Stimulated activated naive B cell treated with anti-CD40 and anti-IgM and Interleukin-4, amounts not matched to agents 10 μg/mL and 1 μg/mL and 100 μg/mL, for 72 hours (primary cell): Measurements from ENCODE around the gene FBXW4.

Experiments used
- ATAC-seq, 2 donors: fragments of 150-1000 bp; cut with Tn5 transposase; replicated peaks; 2 replicates each; pipeline ENCODE4 v1.10.0; 2021; ENCODE audit warnings: moderate library complexity in 1 of 2
- DNase-seq: peaks from one replicate; pipeline ENCODE4 v3.0.0; 2021
- H3K27ac Mint-ChIP-seq: one replicate; pipeline ENCODE4 v1.8.0; 2022; ENCODE audit warnings: mild to moderate bottlenecking, mixed read lengths
- H3K27me3 Mint-ChIP-seq, 2 donors: one replicate each; pipeline ENCODE4 v1.8.0; 2022; ENCODE audit warnings: mixed read lengths in 2 of 2
- H3K36me3 Mint-ChIP-seq, 2 donors: one replicate each; pipeline ENCODE4 v1.8.0; 2022; ENCODE audit warnings: mixed read lengths in 2 of 2, mild to moderate bottlenecking in 1 of 2
- H3K4me1 Mint-ChIP-seq, 2 donors: one replicate each; pipeline ENCODE4 v1.8.0; 2022; ENCODE audit warnings: mixed read lengths in 2 of 2, mild to moderate bottlenecking in 1 of 2
- H3K4me3 Mint-ChIP-seq, 2 donors: one replicate each; pipeline ENCODE4 v1.8.0; 2022; ENCODE audit warnings: mild to moderate bottlenecking in 2 of 2, mixed read lengths in 2 of 2, moderate library complexity in 1 of 2
- H3K9me3 Mint-ChIP-seq, 2 donors: one replicate each; pipeline ENCODE4 v1.8.0; 2022; ENCODE audit warnings: mixed read lengths in 2 of 2, mild to moderate bottlenecking in 1 of 2

The FBXW4 gene

GRCh38 chr10:101712997-101713396 lies 18.0 kb upstream of the FBXW4 start:
- no peak overlapping the region for H3K4me3 Mint-ChIP-seq
- DNase-seq (no peak), ATAC-seq (no peak)
- H3K9me3 Mint-ChIP-seq = no peaks in the 10 kb centered on the region
- no peaks in the 10 kb centered on the region for H3K36me3 Mint-ChIP-seq
- H3K27ac Mint-ChIP-seq = no peak overlapping the region
- peaks cover 0 to 5% of the 10 kb centered on the region in 2 donors for H3K4me1 Mint-ChIP-seq
- peaks cover 10 to 33% of the 10 kb centered on the region in 2 donors for H3K27me3 Mint-ChIP-seq

GRCh38 chr10:101710793-101711192 lies 15.8 kb upstream of the FBXW4 start:
- no peak for DNase-seq
- Mint-ChIP-seq H3K4me3 (no peak overlapping the region), H3K4me1 (peaks cover 0 to 4% of the 10 kb centered on the region in 2 donors), H3K27ac (no peak overlapping the region), H3K9me3 (no peaks in the 10 kb centered on the region), H3K36me3 (no peaks in the 10 kb centered on the region), H3K27me3 (peaks cover 10 to 53% of the 10 kb centered on the region in 2 donors)
- no peak for ATAC-seq

GRCh38 chr10:101710059-101710695 lies 15.2 kb upstream of the FBXW4 start:
- no peaks in the 10 kb centered on the region for H3K36me3 Mint-ChIP-seq
- H3K4me1 Mint-ChIP-seq = peaks cover 0 to 4% of the 10 kb centered on the region in 2 donors
- H3K9me3 Mint-ChIP-seq = no peaks in the 10 kb centered on the region
- H3K4me3 Mint-ChIP-seq = no peak overlapping the region
- DNase-seq = no peak
- H3K27ac Mint-ChIP-seq = no peak overlapping the region
- peaks cover 10 to 48% of the 10 kb centered on the region in 2 donors for H3K27me3 Mint-ChIP-seq
- no peak for ATAC-seq

- no peaks in the 10 kb centered on the region for H3K36me3 Mint-ChIP-seq
- ATAC-seq (no peak), DNase-seq (no peak)
- no peak overlapping the region for H3K4me3 Mint-ChIP-seq
- peaks cover 3 to 5% of the 10 kb centered on the region in 2 donors for H3K4me1 Mint-ChIP-seq
- no peaks in the 10 kb centered on the region for H3K9me3 Mint-ChIP-seq
- H3K27me3 Mint-ChIP-seq = peaks cover 12 to 48% of the 10 kb centered on the region in 2 donors
- no peak overlapping the region for H3K27ac Mint-ChIP-seq
Observed at GRCh38 chr10:101709359-101710058, 14.5 kb upstream of the FBXW4 start.

- no peaks in the 10 kb centered on the region for H3K36me3 Mint-ChIP-seq
- H3K27ac Mint-ChIP-seq = no peak overlapping the region
- H3K4me1 Mint-ChIP-seq = peaks cover 8 to 10% of the 10 kb centered on the region in 2 donors
- no peaks in the 10 kb centered on the region for H3K9me3 Mint-ChIP-seq
- H3K4me3 Mint-ChIP-seq = no peak overlapping the region
- peaks cover 14 to 49% of the 10 kb centered on the region in 2 donors for H3K27me3 Mint-ChIP-seq
- DNase-seq (no peak), ATAC-seq (no peak)
Observed at GRCh38 chr10:101708870-101709269, 13.9 kb upstream of the FBXW4 start.

- Mint-ChIP-seq H3K27ac (no peak overlapping the region), H3K4me1 (peaks cover 8 to 10% of the 10 kb centered on the region in 2 donors), H3K27me3 (peaks cover 14 to 49% of the 10 kb centered on the region in 2 donors), H3K36me3 (no peaks in the 10 kb centered on the region), H3K9me3 (no peaks in the 10 kb centered on the region), H3K4me3 (no peak overlapping the region)
- ATAC-seq = no peak
- no peak for DNase-seq
Observed at GRCh38 chr10:101708073-101708472, 13.1 kb upstream of the FBXW4 start.

- peaks cover 4 to 40% of the 10 kb centered on the region in 2 donors for H3K27me3 Mint-ChIP-seq
- H3K9me3 Mint-ChIP-seq = no peaks in the 10 kb centered on the region
- DNase-seq (no peak), ATAC-seq (peak in 1 of 2 donors; percentile 19)
- H3K36me3 Mint-ChIP-seq = peaks cover 4 to 9% of the 10 kb centered on the region in 2 donors
- H3K4me1 Mint-ChIP-seq = peaks cover 6 to 8% of the 10 kb centered on the region in 2 donors
- no peak overlapping the region for H3K4me3 Mint-ChIP-seq
- H3K27ac Mint-ChIP-seq = peak overlapping the region; percentile 3
Observed at GRCh38 chr10:101704331-101704730, 9.4 kb upstream of the FBXW4 start.

GRCh38 chr10:101696632-101697031 lies 1.7 kb upstream of the FBXW4 start:
- DNase-seq (no peak), ATAC-seq (no peak)
- Mint-ChIP-seq H3K4me3 (no peak overlapping the region), H3K27ac (no peak overlapping the region), H3K9me3 (no peaks in the 10 kb centered on the region), H3K27me3 (no peaks in the 10 kb centered on the region), H3K4me1 (peaks cover 5 to 17% of the 10 kb centered on the region in 2 donors), H3K36me3 (peaks cover 9 to 15% of the 10 kb centered on the region in 2 donors)

GRCh38 chr10:101695404-101695890 lies 477 bp upstream of the FBXW4 start:
- H3K27ac Mint-ChIP-seq = peak overlapping the region; percentile 88

GRCh38 chr10:101693978-101694673 lies 844 bp downstream of the FBXW4 start:
- H3K27ac Mint-ChIP-seq = peak overlapping the region; percentile 100
- H3K36me3 Mint-ChIP-seq = peaks cover 5 to 9% of the 10 kb centered on the region in 2 donors
- H3K4me1 Mint-ChIP-seq = peaks cover 17 to 39% of the 10 kb centered on the region in 2 donors
- H3K27me3 Mint-ChIP-seq = no peaks in the 10 kb centered on the region
- peak; percentile 66 for DNase-seq
- ATAC-seq = peak; percentile 78 to 81
- H3K4me3 Mint-ChIP-seq = peak overlapping the region; percentile 96 to 99
- no peaks in the 10 kb centered on the region for H3K9me3 Mint-ChIP-seq

More at GRCh38 chr10:101695404-101695890, 477 bp upstream of the FBXW4 start:
- peaks cover 12 to 28% of the 10 kb centered on the region in 2 donors for H3K4me1 Mint-ChIP-seq
- H3K9me3 Mint-ChIP-seq = no peaks in the 10 kb centered on the region
- peak overlapping the region; percentile 96 to 99 for H3K4me3 Mint-ChIP-seq
- H3K36me3 Mint-ChIP-seq = peaks cover 7 to 15% of the 10 kb centered on the region in 2 donors
- no peak for DNase-seq
- no peak for ATAC-seq
- H3K27me3 Mint-ChIP-seq = no peaks in the 10 kb centered on the region

GRCh38 chr10:101693651-101693977 lies 1.4 kb downstream of the FBXW4 start:
- peaks cover 5 to 9% of the 10 kb centered on the region in 2 donors for H3K36me3 Mint-ChIP-seq
- peak overlapping the region; percentile 96 to 99 for H3K4me3 Mint-ChIP-seq
- H3K27ac Mint-ChIP-seq = peak overlapping the region; percentile 100
- H3K27me3 Mint-ChIP-seq = no peaks in the 10 kb centered on the region
- DNase-seq = no peak
- peak; percentile 41 to 45 for ATAC-seq
- peaks cover 17 to 39% of the 10 kb centered on the region in 2 donors for H3K4me1 Mint-ChIP-seq
- H3K9me3 Mint-ChIP-seq = no peaks in the 10 kb centered on the region

GRCh38 chr10:101691081-101691480 lies 3.9 kb downstream of the FBXW4 start:
- DNase-seq (no peak), ATAC-seq (no peak)
- Mint-ChIP-seq H3K9me3 (no peaks in the 10 kb centered on the region), H3K4me1 (peaks cover 29 to 54% of the 10 kb centered on the region in 2 donors), H3K27ac (no peak overlapping the region), H3K4me3 (no peak overlapping the region), H3K36me3 (peaks cover 17% of the 10 kb centered on the region in 2 donors), H3K27me3 (no peaks in the 10 kb centered on the region)

GRCh38 chr10:101690461-101690860 lies 4.5 kb downstream of the FBXW4 start:
- H3K4me3 Mint-ChIP-seq = no peak overlapping the region
- H3K4me1 Mint-ChIP-seq = peaks cover 30 to 52% of the 10 kb centered on the region in 2 donors
- H3K36me3 Mint-ChIP-seq = peaks cover 17% of the 10 kb centered on the region in 2 donors
- H3K27ac Mint-ChIP-seq = no peak overlapping the region
- no peaks in the 10 kb centered on the region for H3K9me3 Mint-ChIP-seq
- H3K27me3 Mint-ChIP-seq = no peaks in the 10 kb centered on the region
- DNase-seq (no peak), ATAC-seq (no peak)

- DNase-seq = no peak
- H3K4me1 Mint-ChIP-seq = peaks cover 42 to 77% of the 10 kb centered on the region in 2 donors
- H3K36me3 Mint-ChIP-seq = peaks cover 13 to 25% of the 10 kb centered on the region in 2 donors
- peak overlapping the region; percentile 10 for H3K27ac Mint-ChIP-seq
- H3K27me3 Mint-ChIP-seq = no peaks in the 10 kb centered on the region
- H3K9me3 Mint-ChIP-seq = peaks cover 0 to 3% of the 10 kb centered on the region in 2 donors
- H3K4me3 Mint-ChIP-seq = no peak overlapping the region
- ATAC-seq = no peak
Observed at GRCh38 chr10:101687071-101687658, 7.8 kb downstream of the FBXW4 start.
